ENCODE results near the gene CAP1. TPM values are rescaled to one million over a fixed set of nuclear protein-coding genes. Genes with fewer than 3 reads are reported as not detected.

The CAP1 gene
- total RNA-seq, 1 donor from 2014 or later, result 367 TPM

DNA sequence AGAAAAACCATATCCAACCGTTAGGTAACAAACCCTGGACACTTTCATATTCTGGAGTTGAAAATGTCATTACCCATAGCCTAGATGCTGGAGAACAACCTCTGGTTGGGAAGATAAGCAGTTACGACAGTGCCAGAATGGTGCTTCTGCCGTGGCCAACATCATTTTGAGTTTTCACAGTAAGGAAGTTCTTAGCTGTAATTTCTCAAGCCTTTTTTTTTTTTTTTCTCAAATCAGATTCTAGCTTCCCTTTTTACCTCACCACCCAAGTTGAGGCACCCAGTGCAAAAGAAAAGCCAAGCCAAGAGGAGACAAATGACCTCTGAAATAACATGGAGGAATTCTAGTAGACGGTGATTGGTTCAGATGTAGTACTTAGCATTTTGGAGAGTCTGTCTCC, 34.7 kb downstream of the CAP1 start:
- TF ChIP-seq, protein P1, sequence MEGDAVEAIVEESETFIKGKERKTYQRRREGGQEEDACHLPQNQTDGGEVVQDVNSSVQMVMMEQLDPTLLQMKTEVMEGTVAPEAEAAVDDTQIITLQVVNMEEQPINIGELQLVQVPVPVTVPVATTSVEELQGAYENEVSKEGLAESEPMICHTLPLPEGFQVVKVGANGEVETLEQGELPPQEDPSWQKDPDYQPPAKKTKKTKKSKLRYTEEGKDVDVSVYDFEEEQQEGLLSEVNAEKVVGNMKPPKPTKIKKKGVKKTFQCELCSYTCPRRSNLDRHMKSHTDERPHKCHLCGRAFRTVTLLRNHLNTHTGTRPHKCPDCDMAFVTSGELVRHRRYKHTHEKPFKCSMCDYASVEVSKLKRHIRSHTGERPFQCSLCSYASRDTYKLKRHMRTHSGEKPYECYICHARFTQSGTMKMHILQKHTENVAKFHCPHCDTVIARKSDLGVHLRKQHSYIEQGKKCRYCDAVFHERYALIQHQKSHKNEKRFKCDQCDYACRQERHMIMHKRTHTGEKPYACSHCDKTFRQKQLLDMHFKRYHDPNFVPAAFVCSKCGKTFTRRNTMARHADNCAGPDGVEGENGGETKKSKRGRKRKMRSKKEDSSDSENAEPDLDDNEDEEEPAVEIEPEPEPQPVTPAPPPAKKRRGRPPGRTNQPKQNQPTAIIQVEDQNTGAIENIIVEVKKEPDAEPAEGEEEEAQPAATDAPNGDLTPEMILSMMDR (IDR thresholded peaks at IDR 0.05), result no peak
- H3K4me1 Mint-ChIP-seq (ENCODE audit: unreplicated experiment), result peaks cover 16% of the 10 kb centered on the region
- peaks cover 43% of the 10 kb centered on the region for H3K36me3 Mint-ChIP-seq (ENCODE audit: unreplicated experiment)
- H3K27me3 Mint-ChIP-seq (ENCODE audit: unreplicated experiment), result no peaks in the 10 kb centered on the region
- no peak for DNase-seq (ENCODE audit: extremely low spot score, unreplicated experiment)
- no peaks in the 10 kb centered on the region for H3K9me3 Mint-ChIP-seq (ENCODE audit: unreplicated experiment)
- no peak overlapping the region for H3K4me3 Mint-ChIP-seq (ENCODE audit: unreplicated experiment)
- peak overlapping the region; percentile 10 for H3K27ac Mint-ChIP-seq (ENCODE audit: unreplicated experiment)

GRCh38 chr1:40076895-40077312, 36.4 kb downstream of the CAP1 start:
- DNase-seq (ENCODE audit: extremely low spot score, unreplicated experiment), result no peak
- Mint-ChIP-seq H3K4me3 (ENCODE audit: unreplicated experiment) (no peak overlapping the region), H3K4me1 (ENCODE audit: unreplicated experiment) (peaks cover 16% of the 10 kb centered on the region), H3K9me3 (ENCODE audit: unreplicated experiment) (no peaks in the 10 kb centered on the region), H3K27ac (ENCODE audit: unreplicated experiment) (peak overlapping the region; percentile 81), H3K27me3 (ENCODE audit: unreplicated experiment) (no peaks in the 10 kb centered on the region), H3K36me3 (ENCODE audit: unreplicated experiment) (peaks cover 30% of the 10 kb centered on the region)
- TF ChIP-seq, protein P1 (IDR thresholded peaks at IDR 0.05), result no peak

- H3K27ac Mint-ChIP-seq (ENCODE audit: unreplicated experiment), result no peak overlapping the region
- no peak for DNase-seq (ENCODE audit: extremely low spot score, unreplicated experiment)
- H3K4me1 Mint-ChIP-seq (ENCODE audit: unreplicated experiment), result peaks cover 16% of the 10 kb centered on the region
- H3K27me3 Mint-ChIP-seq (ENCODE audit: unreplicated experiment), result no peaks in the 10 kb centered on the region
- no peaks in the 10 kb centered on the region for H3K9me3 Mint-ChIP-seq (ENCODE audit: unreplicated experiment)
- peaks cover 20% of the 10 kb centered on the region for H3K36me3 Mint-ChIP-seq (ENCODE audit: unreplicated experiment)
- H3K4me3 Mint-ChIP-seq (ENCODE audit: unreplicated experiment), result no peak overlapping the region
- TF ChIP-seq, protein P1 (IDR thresholded peaks at IDR 0.05), result peak; percentile 72
Observed at GRCh38 chr1:40078512-40079333, 38.2 kb downstream of the CAP1 start.

DNA sequence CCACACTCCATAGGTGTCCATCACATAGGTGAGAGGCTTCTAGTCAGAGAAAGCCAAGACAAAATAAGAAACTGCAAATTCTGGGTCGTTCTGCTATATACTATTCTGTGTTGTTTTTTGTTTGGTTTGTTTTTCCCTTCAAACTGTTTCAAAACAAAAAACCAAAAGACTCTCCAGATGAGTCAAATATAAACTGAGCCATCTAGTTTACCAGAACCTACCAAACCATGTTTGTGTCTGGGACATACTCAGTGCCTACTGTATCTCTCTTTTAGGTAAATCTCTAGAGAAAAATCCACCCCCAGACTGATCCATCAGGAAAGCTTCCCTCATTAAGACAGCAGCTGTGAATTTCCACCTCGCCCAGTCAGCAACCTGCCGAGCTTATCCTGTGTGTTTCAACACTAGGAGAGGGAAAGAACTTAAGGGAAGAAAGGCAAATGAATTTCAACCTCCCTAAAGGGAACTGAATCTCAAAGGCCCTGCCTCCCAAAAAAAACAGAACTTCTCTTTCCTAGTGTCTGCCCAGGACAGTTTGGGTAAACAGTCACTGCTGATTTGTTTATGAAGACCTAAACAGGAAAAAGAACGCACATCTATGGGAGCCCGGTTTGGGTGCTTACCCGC, 39.4 kb downstream of the CAP1 start:
- Mint-ChIP-seq H3K36me3 (ENCODE audit: unreplicated experiment) (peaks cover 21% of the 10 kb centered on the region), H3K27me3 (ENCODE audit: unreplicated experiment) (no peaks in the 10 kb centered on the region)

More for the DNA sequence above, 39.4 kb downstream of the CAP1 start:
- peaks cover 16% of the 10 kb centered on the region for H3K4me1 Mint-ChIP-seq (ENCODE audit: unreplicated experiment)
- TF ChIP-seq, protein P1 (IDR thresholded peaks at IDR 0.05), result no peak
- no peak overlapping the region for H3K4me3 Mint-ChIP-seq (ENCODE audit: unreplicated experiment)
- H3K27ac Mint-ChIP-seq (ENCODE audit: unreplicated experiment), result no peak overlapping the region
- DNase-seq (ENCODE audit: extremely low spot score, unreplicated experiment), result no peak
- H3K9me3 Mint-ChIP-seq (ENCODE audit: unreplicated experiment), result no peaks in the 10 kb centered on the region
